Measurements from ENCODE around the gene ZNF800.
A peak's percentile ranks its signal among the peaks of the same experiment; 100 is the strongest.
"Not testable (repeated sequence)": the region's sequence is repeated elsewhere in the genome, so short reads cannot be mapped to it uniquely, and the experiment has no call there.

Gene ZNF800

GRCh38 chr7:127392566-127393367 is at the start of gene ZNF800:
TSS of gene ZNF800 (minus strand) at chr7:127392708. CDS start at chr7:127391557, 1,151 bp downstream.
- DNase-seq, result peak; percentile 93

GRCh38 chr7:127440206-127440605 is 47.7 kb upstream of the ZNF800 start:
- no peak for DNase-seq

GRCh38 chr7:127438836-127439235 is 46.3 kb upstream of the ZNF800 start:
- DNase-seq, result no peak

GRCh38 chr7:127437837-127438236 is 45.3 kb upstream of the ZNF800 start:
- no peak for DNase-seq

- DNase-seq, result no peak
These were observed 44.7 kb upstream of the ZNF800 start for GRCh38 chr7:127437241-127437640.

GRCh38 chr7:127429281-127429680 is 36.8 kb upstream of the ZNF800 start:
- DNase-seq, result not testable (repeated sequence)

GRCh38 chr7:127419196-127419595 is 26.7 kb upstream of the ZNF800 start:
- DNase-seq, result no peak

GRCh38 chr7:127418459-127418858 is 26.0 kb upstream of the ZNF800 start:
- DNase-seq, result no peak

GRCh38 chr7:127417346-127417745 is 24.8 kb upstream of the ZNF800 start:
- no peak for DNase-seq

- no peak for DNase-seq
These were observed 22.7 kb upstream of the ZNF800 start for GRCh38 chr7:127415060-127415742.

GRCh38 chr7:127413962-127414361 is 21.5 kb upstream of the ZNF800 start:
- DNase-seq, result no peak

- no peak for DNase-seq
These were observed 20.8 kb upstream of the ZNF800 start for GRCh38 chr7:127413326-127413725.

- DNase-seq, result no peak
These were observed 18.7 kb upstream of the ZNF800 start for GRCh38 chr7:127411176-127411575.

- no peak for DNase-seq
These were observed 17.1 kb upstream of the ZNF800 start for GRCh38 chr7:127409629-127410028.

GRCh38 chr7:127404286-127405072 is 12.0 kb upstream of the ZNF800 start:
- no peak for DNase-seq

GRCh38 chr7:127396184-127396583 is 3.7 kb upstream of the ZNF800 start:
- DNase-seq, result no peak

GRCh38 chr7:127395104-127395503 is 2.6 kb upstream of the ZNF800 start:
- not testable (repeated sequence) for DNase-seq

GRCh38 chr7:127393368-127394058 is 1.0 kb upstream of the ZNF800 start:
- DNase-seq, result peak; percentile 46

GRCh38 chr7:127392182-127392565 is 334 bp downstream of the ZNF800 start:
- peak; percentile 77 for DNase-seq

GRCh38 chr7:127391591-127392181 is 822 bp downstream of the ZNF800 start:
- DNase-seq, result no peak

- no peak for DNase-seq
These were observed 1.5 kb downstream of the ZNF800 start for GRCh38 chr7:127390817-127391590.
